Activated CD4-positive, alpha-beta T cell treated with anti-CD3 and anti-CD28 coated beads, Interleukin-2, Interleukin-4, amounts not matched to agents 100 ng/mL and 50 ng/mL, durations not matched to agents 16 hours and 8 hours (primary cell): ENCODE measurements around the gene TCF12.

Experiments
- DNase-seq: peaks from one replicate; pipeline ENCODE4 v3.0.0-alpha.2; 2020; ENCODE audit warnings: low spot score

The TCF12 gene

DNA sequence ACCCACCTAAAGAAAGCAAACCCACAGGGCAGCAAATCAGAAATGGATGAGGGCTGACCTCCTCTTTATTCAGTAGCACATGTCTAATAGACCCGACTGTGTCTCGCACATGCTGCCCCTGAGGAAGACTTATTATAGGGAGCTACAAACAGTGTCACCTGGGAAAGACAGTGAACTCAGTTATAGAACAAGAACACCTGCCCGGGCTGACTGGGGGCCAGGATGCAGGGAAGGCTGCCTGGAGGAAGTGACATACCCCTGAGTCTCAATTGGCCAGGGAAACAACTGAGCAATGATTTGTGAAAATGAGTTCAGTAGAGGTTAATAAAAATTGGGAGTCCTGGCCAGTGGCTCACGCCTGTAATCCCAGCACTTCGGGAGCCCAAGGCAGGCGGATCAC, 379.2 kb downstream of the TCF12 start:
- DNase-seq: no peak

DNA sequence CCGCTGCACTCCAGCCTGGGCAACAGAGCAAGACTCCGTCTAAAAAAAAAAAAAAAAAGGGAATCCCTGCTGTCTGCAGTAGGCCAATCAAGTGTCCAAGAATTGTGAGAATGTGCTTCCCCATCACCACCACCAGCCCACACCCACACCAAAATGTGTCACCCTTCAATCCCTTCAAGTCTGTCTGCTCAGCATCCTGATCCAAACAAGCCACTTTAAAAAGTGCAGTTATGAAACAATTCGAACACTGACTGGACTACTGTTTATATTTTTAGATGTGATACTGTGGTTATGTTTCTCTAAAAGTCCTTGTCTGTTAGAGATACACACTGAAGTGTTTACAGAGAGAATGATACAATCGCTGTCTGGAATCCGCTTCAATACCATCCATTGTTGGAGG, 379.8 kb downstream of the TCF12 start:
- no peak for DNase-seq

DNA sequence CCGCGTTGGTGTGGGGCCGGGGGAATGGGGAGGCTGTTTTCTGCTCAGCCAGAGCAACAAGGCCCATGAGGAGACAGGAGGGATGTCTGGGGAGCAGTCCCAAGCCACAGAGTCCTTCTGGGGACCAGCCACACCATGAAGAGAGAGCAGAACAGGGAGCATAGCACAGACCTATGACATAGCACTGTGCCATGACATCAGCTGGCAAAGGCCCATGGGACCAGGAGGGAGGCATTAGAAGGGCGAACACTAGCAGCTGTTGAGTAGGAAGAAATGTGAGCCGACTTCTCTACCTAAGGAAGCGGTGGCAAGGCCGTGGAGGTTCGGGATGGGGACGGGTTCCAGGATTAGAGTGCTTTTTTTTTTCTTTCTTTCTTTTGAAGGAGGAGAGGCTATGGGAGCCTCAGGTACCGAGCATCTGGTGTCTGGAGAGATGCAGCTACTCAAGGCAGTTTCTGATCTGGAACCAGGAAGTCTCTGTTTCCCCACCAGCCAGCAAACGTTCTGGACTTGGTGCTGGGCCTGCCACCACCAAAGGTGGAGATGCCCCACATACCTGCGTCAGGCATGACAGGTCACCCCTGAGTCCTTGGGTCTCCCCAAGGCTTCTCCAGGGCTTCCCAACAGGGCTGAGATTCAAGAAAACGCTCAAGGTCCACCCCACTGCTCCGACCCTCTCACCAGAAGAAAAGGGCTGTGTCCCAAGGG, 380.6 kb downstream of the TCF12 start:
- no peak for DNase-seq

DNA sequence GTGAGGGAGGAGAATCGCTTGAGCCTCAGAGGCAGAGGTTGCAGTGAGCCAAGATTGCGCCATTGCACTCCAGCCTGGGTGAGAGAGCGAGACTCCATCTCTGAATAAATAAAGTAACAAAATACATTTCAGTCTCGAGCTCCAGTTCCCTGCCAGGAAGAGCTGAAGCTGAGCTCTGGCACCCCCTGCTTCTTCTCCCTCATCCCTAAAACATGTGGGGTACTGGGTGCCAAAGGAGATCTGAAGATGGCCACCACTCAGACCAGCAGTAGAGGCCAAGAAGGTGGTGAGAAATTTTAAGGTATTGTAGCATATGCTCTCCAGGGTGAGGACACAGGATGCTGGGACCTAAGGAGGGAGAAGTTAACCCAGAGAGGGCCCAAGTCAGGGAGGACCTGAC, 382.9 kb downstream of the TCF12 start:
- DNase-seq: no peak

DNA sequence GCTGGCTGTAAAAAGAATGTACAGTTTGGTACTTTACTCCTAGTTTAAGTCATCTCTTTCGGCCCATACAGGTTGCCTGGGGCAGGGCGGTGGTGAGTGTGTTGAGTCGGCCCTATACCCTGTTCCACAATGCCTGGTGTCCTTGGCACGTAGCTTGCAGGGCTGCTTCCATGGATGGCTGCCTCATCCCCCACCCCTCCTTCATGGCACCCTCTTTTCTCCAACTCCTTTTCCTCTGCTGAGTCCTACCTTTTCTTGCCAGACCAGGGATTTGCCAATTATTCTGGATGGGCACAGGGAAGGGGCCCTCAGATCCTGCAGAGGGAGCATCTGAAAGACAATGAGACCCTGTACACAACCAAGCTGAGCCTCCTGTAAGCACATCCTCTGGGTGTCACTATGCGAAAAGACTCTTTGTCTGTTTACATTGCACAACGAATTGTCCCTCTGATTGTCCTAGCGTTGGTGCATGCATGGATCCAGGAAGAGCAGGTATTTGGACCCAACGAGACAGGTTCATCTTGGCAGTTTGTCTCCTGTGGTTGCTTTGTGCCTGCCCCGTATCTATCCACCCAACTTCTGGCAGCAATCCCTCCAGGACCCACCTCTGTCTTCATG, 384.3 kb downstream of the TCF12 start:
- no peak for DNase-seq

DNA sequence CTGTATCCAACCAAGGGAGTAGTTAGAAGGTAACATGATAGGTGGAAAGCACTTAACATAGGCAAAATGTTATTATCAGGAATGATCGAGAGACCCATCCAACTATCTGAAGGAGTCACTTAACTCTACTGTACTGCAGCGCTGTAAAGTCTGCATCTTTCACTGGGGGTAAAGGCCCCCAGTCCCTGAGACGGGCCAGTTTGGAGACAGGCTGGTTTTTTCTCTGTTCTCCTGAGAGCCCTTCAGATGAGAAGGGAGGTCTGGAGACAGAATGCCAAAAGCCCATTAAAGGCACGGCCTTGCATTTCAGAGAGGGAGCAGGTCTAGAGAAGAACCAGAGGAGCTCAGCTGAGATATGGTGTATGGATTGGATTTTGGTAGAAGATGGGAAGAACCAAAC, 386.6 kb downstream of the TCF12 start:
- no peak for DNase-seq

DNA sequence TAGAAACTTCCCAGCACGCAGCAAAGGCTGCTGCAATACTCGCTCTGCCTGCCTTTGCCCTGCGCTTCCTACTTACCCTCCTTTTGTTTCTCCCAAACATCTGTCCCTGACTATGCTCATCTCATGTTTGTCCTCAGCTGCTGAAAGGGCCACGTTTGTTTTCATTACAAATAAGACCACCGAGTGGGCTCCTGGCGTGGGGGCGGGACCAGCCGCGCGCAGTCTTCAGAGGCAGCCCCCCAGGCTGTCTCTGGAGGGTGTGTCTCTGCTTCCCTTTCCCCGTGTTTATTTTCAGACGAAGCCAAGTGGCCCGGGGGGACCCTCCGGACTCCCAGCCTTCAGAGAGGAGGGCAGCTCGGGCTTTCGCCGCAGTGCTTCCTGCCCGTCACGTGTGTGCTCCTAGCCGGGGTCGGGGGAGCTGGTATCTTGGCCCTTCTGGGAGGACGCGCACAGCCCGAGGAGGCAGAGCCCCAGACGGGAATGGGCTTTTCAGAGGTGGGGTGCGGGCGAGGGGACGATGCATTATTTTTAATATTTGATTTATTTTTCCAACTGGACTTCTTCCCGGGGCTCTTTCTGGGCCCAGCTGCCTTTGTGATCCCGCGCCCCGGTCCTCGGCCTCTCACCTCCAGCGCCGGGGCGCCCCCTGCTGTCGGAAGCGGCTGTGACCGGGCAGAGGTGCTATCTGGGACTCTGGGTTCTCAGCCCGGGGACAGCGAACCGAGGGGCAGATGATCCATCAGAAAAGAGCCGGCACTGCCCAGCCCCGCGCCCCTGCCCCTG, 387.9 kb downstream of the TCF12 start:
- peak; percentile 87 for DNase-seq

DNA sequence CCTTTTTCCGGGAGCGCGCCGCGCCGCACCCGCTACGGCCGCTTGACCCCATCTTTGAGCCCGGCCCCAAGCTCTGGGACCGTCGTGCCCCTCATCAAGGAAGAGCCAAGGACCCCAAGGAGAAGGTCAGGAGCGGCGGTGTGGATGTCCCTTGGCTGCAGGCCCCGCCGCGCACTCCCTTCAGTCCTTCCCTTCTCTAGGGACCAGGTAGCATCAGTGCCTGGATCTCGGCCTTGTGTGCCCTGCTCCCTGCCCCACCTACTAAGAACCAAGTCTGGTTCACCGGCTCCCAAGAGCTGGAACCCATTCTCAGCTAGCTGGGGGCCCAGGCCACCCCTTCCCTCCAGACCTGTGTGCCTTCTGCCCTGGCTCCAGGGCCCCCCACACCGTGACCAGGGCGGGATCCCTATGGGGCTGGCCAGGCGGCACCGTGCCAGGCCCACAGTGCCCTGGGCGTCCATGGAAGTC, 388.5 kb downstream of the TCF12 start:
- DNase-seq: no peak

DNA sequence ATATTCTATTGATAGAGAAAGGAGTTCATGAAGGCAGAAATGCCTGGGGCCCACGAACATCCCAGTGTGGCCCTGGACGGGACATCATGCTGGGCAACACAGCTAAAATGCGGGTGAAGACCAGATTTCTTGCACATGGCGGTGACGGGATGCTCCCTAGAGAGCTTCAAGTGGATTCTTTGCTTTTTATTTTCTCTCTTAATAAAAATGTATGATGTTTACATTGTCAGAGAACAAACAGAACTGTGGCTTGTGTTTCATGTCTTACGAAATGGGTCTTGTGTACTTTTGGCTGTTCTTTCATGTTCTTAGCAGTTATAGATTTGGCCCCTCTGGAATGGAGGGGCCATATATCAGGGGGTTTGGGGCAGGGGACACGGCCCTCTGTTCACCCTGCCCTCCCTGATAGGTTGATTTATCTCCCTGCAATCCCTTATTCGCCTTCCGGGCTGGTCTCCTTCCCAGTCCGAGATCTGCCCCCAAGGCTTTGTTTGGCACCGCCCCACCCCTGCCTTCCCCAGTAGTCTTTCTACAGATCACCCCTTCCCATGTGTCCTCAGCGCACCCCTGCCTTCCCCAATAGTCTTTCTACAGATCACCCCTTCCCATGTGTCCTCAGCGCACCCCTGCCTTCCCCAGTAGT, 389.2 kb downstream of the TCF12 start:
- no peak for DNase-seq

DNA sequence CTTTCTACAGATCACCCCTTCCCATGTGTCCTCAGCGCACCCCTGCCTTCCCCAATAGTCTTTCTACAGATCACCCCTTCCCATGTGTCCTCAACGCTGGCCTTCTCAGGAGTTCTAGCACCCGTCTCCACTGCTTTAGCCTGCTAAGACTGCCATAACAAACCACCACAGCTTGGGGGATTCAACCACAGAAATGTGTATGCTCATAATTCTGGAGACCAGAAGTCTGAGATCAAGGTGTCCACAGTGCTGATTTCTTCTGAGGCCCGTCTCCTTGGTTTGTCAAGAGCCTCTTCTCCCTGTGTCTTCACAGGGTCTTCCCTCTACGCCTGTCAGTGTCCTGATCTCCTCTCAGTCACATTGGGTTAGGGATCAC, 389.7 kb downstream of the TCF12 start:
- DNase-seq: no peak

DNA sequence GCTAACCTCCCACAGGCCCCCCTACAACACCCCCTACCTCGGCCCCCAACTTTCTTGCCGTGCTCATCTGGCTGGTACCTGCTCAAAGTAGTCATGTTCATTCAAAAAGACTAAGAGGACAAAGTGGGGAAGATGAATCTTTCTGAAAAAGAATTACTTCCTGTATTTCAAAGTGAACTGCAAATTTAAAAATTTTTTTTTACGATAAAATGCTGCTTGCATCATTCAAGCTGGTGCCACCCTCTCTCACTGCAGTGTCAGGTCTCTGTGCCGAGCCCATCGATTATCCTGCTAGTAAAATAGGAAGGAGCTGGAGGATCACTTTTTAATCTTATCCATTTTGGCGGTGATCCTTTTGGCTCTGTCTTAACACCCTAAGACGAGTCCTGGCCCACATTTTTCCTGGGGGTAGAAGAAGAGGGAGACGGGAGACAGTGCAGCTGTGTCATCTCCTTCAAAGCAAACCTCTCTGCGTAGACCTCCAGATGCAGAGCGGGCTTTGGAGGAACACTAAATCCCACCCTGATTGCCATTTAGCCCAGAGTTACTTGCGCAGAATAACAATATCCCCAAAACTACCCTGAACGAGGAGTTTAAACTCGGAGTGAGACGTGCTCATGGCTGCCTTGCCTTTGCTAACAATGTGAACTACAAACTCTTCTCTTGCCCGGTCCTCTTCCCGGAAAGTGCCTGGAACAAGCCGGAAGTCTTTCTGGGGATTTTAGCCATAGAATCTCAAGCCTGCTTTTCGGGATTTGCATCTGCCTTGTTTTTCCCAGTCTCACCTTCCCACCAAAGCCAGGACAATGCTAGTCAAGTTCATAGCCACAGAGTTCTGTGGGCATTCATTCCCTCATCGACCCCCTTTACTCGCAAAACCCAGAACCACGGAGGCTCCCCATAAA, 391.7 kb downstream of the TCF12 start:
- DNase-seq: no peak

DNA sequence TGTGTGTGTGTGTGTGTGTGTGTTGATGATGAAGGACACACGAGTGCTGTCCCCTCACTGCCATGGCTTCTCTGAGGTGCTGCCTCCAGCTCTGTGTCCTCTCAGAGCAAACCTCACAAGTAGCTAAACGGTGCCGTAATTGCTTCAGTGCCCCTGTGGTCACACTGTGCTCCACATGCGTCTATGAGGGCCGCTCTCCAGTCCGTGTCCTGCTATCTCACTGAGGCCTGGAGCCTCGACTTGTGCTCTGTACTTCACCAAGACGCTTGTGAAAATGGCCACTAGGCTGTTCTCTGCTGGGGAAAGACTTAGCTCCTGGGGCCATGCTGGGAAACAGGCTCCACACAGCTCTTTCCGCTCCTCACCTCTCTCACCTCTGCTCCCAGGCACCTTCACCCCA, 392.4 kb downstream of the TCF12 start:
- no peak for DNase-seq

DNA sequence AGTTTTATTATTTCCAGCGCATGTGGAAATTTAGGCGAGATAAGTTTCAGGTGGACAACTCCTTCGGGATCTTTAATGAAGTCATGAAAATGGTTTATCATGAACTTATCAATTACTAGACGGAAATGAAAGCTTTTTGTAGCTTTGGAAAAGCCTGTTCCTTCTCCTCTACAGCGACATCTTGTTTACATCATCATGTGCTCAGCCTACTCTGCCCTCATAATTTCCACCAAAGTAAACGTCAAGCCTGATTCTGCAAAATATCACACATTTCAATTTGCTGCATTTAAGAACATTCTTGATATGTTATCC, 393.5 kb downstream of the TCF12 start:
- no peak for DNase-seq

DNA sequence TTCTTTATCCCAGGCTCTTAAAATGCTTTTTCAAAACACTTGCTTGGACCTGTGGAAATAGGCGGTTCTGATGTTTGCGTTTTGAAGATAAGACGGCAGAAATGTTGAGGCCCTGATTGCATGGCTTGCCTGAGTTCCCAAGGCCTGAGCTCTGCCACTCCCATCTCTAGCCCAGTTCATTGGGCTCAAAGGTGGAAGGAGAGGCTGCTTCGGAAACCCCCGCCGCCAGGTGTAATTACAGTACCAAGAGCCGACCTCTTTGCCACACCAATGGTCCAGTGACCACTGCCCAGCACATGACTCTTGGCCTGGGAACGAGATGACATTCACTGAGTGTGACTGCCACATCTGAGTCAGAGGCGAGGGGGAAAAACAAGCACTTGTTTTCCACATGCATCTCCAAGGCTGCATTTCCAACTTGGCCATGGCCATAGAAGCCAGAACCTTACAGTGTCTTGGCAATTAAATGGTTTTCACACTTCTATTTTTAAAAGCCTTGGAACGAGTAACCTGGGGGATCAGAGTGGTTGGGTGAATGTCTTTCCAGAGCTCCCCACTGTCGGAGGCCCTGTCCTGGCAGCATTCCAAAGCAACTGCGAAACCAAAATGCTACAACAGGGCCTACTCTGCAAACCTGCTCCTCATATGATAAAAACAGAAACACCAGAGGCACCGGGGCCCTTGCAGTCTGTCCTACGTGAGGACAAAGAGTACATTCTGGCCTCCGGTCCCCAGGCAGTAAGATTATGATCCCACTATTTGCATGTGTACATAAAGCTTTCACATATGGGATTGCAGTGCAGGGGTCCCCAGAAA, 394.1 kb downstream of the TCF12 start:
- no peak for DNase-seq

DNA sequence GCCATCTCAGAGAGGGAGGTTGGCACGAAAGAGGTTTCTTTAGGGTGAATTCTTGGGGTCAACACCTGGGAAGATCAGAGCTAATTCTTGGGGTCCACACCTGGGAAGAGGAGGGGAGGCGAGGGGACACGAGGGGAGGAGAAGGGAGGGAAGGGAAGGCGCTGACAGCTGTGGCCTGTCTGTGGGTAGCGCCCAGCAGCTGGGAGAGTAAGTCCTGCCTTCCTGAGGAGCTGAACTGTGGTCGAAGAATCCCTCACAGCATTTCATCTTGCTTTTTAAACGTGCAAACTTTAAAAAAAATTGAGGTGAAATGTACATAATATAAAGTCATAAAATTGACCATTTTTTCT, 394.7 kb downstream of the TCF12 start:
- DNase-seq: no peak

DNA sequence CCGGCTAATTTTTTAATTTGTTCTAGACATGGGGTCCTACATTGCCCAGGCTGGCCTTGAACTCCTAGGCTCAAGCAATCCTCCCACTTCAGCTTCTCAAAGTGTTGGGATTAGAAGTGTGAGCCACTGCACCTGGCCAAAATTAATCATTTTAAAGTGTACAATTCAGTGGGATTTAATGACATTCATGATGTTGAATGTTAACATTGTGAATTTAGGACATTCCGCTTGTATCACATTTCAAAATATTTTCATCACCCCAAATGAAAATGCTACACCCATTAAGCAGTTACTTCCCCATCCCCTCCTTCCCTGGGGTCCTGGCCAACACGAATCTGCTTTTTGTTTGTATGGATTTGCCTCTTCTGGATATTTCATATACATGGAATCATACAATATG, 395.8 kb downstream of the TCF12 start:
- no peak for DNase-seq

DNA sequence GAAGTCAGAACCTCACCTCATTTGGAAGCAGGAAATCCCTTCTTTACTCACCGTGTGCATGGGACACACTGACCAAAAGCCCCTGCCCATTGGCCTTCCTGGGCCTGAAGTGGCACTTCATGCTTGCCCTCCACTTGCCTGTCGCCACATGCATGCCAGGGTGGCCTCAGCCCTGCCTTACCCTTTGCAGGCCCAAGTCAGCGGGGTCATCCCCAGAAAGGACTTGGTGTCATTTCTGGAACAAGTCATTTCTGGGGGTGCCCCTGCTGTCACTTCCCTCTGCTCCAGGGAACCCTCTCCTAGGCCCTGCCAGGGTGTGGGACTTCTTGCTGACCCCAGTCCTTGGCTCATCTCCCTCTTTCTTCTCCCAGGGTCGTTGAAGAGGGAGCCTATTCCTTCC, 398.0 kb downstream of the TCF12 start:
- DNase-seq: no peak

DNA sequence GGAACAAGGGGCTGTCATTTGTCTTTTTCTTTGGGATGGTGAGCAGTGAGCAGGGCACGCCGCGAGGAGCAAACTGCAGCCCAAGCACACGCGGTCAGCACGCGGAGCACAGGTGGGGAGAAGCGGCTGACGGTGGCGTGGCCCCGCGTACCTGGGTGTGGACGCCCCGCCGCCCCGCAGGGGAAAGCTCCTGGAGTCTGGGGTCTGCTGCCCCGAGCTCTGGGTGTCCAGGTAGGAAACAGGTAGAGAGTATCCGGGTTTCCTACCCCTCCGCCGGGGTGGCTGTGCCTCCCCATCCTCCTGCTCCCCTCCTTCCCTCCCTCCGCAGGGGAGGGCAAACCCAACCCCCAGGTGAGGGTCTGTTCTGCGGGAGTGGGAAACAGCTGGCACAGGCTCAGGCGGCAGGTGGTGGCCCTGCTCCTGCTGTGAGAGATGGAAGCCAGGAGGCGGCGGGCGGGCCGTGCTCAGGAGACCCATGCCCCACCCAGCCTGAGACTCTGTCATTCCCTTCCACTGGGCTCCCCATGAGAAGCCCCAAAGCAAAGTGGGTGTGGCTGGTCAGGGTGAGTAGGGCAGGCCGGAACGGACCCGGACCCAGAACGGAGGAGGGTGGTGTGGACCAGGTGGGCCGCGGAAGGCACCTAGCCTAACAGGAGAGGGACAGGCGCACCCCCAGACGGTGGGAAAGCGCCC, 400.9 kb downstream of the TCF12 start:
- DNase-seq: no peak

DNA sequence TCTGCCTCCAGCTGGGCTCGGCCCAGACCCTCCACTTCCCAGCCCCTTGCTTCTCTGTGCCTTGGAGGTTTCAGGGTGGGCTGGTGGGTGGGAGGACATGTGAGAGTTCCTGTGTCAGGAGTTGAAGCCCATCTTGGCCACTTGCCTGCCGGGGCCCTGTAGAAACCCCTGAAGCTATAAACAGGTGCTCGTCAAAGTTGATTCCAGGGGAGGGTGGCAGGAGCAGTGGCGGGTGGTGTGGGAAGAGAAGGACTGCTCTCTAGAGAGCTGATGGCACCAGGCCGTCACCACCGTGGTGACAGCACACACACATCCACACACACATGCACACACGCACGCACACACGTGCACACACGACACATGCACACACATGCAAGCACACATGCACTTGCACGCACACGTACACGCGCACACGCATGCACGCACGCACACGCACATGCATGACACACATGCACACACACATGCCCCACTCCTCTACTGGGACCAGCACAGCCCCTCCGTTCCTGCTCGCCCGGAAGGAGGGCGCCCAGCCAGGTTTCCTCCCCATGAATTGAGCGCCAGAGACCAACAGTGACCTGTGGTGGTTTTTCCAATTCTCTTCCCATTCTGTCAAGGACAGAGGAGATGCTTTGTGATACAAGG, 401.6 kb downstream of the TCF12 start:
- DNase-seq: no peak

DNA sequence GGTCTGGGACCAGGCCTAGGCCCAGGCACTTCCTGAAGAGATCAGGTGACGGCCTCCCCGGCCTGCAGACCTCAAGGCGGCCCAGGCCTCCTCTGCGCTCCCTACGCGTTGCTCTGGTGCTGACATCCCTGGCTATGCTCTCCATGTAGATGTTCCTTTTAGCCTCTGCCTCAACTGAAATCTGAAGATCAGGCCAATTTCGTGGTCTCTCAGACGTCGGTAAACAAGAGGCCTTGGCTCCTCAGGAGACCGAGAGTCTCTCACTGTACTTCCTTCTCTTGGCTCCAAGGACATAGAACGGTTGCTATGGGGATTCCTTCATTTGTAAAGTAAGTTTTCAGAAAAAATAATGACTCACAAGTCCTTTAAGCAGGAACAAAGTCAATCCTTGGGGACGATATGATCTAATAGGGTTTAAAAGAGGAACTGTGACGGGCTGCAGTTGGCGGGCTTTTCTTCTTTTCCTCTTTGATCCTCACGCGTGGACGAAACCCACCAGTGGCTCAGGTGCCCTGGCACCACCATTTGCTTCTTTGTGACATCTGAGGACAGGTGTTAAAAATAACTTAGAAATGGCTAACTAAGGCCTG, 402.3 kb downstream of the TCF12 start:
- DNase-seq: no peak
